ENCODE data around the gene PQBP1.
"Not testable (repeated sequence)": the region's sequence is repeated elsewhere in the genome, so short reads cannot be mapped to it uniquely, and the experiment has no call there.

The PQBP1 gene

GRCh38 chrX:48872017-48872416, 25.7 kb upstream of the PQBP1 start:
- H3K4me3 ChIP-seq (ENCODE audit: control insufficient read depth in 1 of 7, extremely low read depth in 1 of 7, insufficient read depth in 4 of 7, low read depth in 2 of 7, low read length in 6 of 7); CTCF ChIA-PET; POLR2A ChIA-PET: not testable (repeated sequence)

GRCh38 chrX:48876944-48877343, 20.8 kb upstream of the PQBP1 start:
- CTCF ChIA-PET = interaction anchor here (1.1 kb wide), 1 partner anchor 10 kb away, joined by 4 read pairs; no protein-coding TSS in a partner anchor
- H3K4me3 ChIP-seq (ENCODE audit: control insufficient read depth in 1 of 7, extremely low read depth in 1 of 7, insufficient read depth in 4 of 7, low read depth in 2 of 7, low read length in 6 of 7); POLR2A ChIA-PET; DNase-seq; H3K4me1 ChIP-seq (ENCODE audit: control extremely low read depth in 1 of 4, control insufficient read depth in 4 of 4, insufficient read depth in 4 of 4, low read length in 3 of 4); H3K36me3 ChIP-seq (ENCODE audit: control insufficient read depth in 4 of 4, insufficient read depth in 4 of 4, low read length in 3 of 4); H3K27ac ChIP-seq (ENCODE audit: insufficient read depth in 1 of 2, low read depth in 1 of 2, low read length in 2 of 2, poor library complexity in 1 of 2, severe bottlenecking in 2 of 2); H3K27me3 ChIP-seq (replicated peaks in 2 of 5; ENCODE audit: control insufficient read depth in 4 of 5, insufficient read depth in 5 of 5, low read length in 4 of 5); H3K9me3 ChIP-seq (ENCODE audit: control extremely low read depth in 1 of 5, control insufficient read depth in 4 of 5, insufficient read depth in 2 of 5, low read depth in 1 of 5, low read length in 4 of 5): not testable (repeated sequence)
- WGBS (ENCODE audit: insufficient coverage) = no CpG with 5 or more reads among the region's 4 CpGs

More at GRCh38 chrX:48872017-48872416, 25.7 kb upstream of the PQBP1 start:
- H3K27ac ChIP-seq (ENCODE audit: insufficient read depth in 1 of 2, low read depth in 1 of 2, low read length in 2 of 2, poor library complexity in 1 of 2, severe bottlenecking in 2 of 2); H3K4me1 ChIP-seq (ENCODE audit: control extremely low read depth in 1 of 4, control insufficient read depth in 4 of 4, insufficient read depth in 4 of 4, low read length in 3 of 4); DNase-seq; H3K27me3 ChIP-seq (replicated peaks in 2 of 5; ENCODE audit: control insufficient read depth in 4 of 5, insufficient read depth in 5 of 5, low read length in 4 of 5); H3K9me3 ChIP-seq (ENCODE audit: control extremely low read depth in 1 of 5, control insufficient read depth in 4 of 5, insufficient read depth in 2 of 5, low read depth in 1 of 5, low read length in 4 of 5); H3K36me3 ChIP-seq (ENCODE audit: control insufficient read depth in 4 of 4, insufficient read depth in 4 of 4, low read length in 3 of 4): not testable (repeated sequence)
- WGBS (ENCODE audit: insufficient coverage) = no CpG with 5 or more reads among the region's 2 CpGs

GRCh38 chrX:48883729-48884128, 14.0 kb upstream of the PQBP1 start:
- H3K9me3 ChIP-seq (ENCODE audit: control extremely low read depth in 1 of 5, control insufficient read depth in 4 of 5, insufficient read depth in 2 of 5, low read depth in 1 of 5, low read length in 4 of 5) = no peaks in the 10 kb centered on the region
- no peaks in the 10 kb centered on the region for H3K4me1 ChIP-seq (ENCODE audit: control extremely low read depth in 1 of 4, control insufficient read depth in 4 of 4, insufficient read depth in 4 of 4, low read length in 3 of 4)
- no peak for DNase-seq
- POLR2A ChIA-PET = no interaction called here
- H3K27ac ChIP-seq (ENCODE audit: insufficient read depth in 1 of 2, low read depth in 1 of 2, low read length in 2 of 2, poor library complexity in 1 of 2, severe bottlenecking in 2 of 2) = no peak overlapping the region
- CTCF ChIA-PET = no interaction called here
- WGBS (ENCODE audit: insufficient coverage) = 81% methylated on average over 10 of the region's 10 CpGs
- H3K27me3 ChIP-seq (replicated peaks in 2 of 5; ENCODE audit: control insufficient read depth in 4 of 5, insufficient read depth in 5 of 5, low read length in 4 of 5) = no peaks in the 10 kb centered on the region
- no peaks in the 10 kb centered on the region for H3K36me3 ChIP-seq (ENCODE audit: control insufficient read depth in 4 of 4, insufficient read depth in 4 of 4, low read length in 3 of 4)
- H3K4me3 ChIP-seq (ENCODE audit: control insufficient read depth in 1 of 7, extremely low read depth in 1 of 7, insufficient read depth in 4 of 7, low read depth in 2 of 7, low read length in 6 of 7) = no peak overlapping the region

- DNase-seq; H3K36me3 ChIP-seq (ENCODE audit: control insufficient read depth in 4 of 4, insufficient read depth in 4 of 4, low read length in 3 of 4); H3K27ac ChIP-seq (ENCODE audit: insufficient read depth in 1 of 2, low read depth in 1 of 2, low read length in 2 of 2, poor library complexity in 1 of 2, severe bottlenecking in 2 of 2); H3K4me1 ChIP-seq (ENCODE audit: control extremely low read depth in 1 of 4, control insufficient read depth in 4 of 4, insufficient read depth in 4 of 4, low read length in 3 of 4); H3K27me3 ChIP-seq (replicated peaks in 2 of 5; ENCODE audit: control insufficient read depth in 4 of 5, insufficient read depth in 5 of 5, low read length in 4 of 5); H3K9me3 ChIP-seq (ENCODE audit: control extremely low read depth in 1 of 5, control insufficient read depth in 4 of 5, insufficient read depth in 2 of 5, low read depth in 1 of 5, low read length in 4 of 5); H3K4me3 ChIP-seq (ENCODE audit: control insufficient read depth in 1 of 7, extremely low read depth in 1 of 7, insufficient read depth in 4 of 7, low read depth in 2 of 7, low read length in 6 of 7): not testable (repeated sequence)
- 90% methylated on average over 4 of the region's 5 CpGs for WGBS (ENCODE audit: insufficient coverage)
- CTCF ChIA-PET = interaction anchor here (1.0 kb wide), 1 partner anchor 10 kb away, joined by 3 read pairs; no protein-coding TSS in a partner anchor
- POLR2A ChIA-PET = interaction anchor here (0.6 kb wide), 1 partner anchor 52 kb away, joined by 3 read pairs; no protein-coding TSS in a partner anchor
Observed at GRCh38 chrX:48886586-48886985, 11.1 kb upstream of the PQBP1 start.

- ChIA-PET CTCF (interaction anchor here (0.6 to 1.3 kb wide), 3 partner anchors 13 to 61 kb away, joined by 3 read pairs; no protein-coding TSS in a partner anchor), POLR2A (interaction anchor here (0.8 kb wide), 1 partner anchor 21 kb away, joined by 3 read pairs; the partner anchor contains the start of gene SLC35A2)
- Histone ChIP-seq H3K27me3 (replicated peaks in 2 of 5; ENCODE audit: control insufficient read depth in 4 of 5, insufficient read depth in 5 of 5, low read length in 4 of 5) (no peaks in the 10 kb centered on the region), H3K4me1 (ENCODE audit: control extremely low read depth in 1 of 4, control insufficient read depth in 4 of 4, insufficient read depth in 4 of 4, low read length in 3 of 4) (peaks cover 0 to 9% (median 4%) of the 10 kb centered on the region in 4 experiments), H3K9me3 (ENCODE audit: control extremely low read depth in 1 of 5, control insufficient read depth in 4 of 5, insufficient read depth in 2 of 5, low read depth in 1 of 5, low read length in 4 of 5) (no peaks in the 10 kb centered on the region), H3K4me3 (ENCODE audit: control insufficient read depth in 1 of 7, extremely low read depth in 1 of 7, insufficient read depth in 4 of 7, low read depth in 2 of 7, low read length in 6 of 7) (peak overlapping the region in 6 of 7 experiments; percentile 8 to 70 (median 54)), H3K36me3 (ENCODE audit: control insufficient read depth in 4 of 4, insufficient read depth in 4 of 4, low read length in 3 of 4) (peaks cover 0 to 21% (median 12%) of the 10 kb centered on the region in 4 experiments), H3K27ac (ENCODE audit: insufficient read depth in 1 of 2, low read depth in 1 of 2, low read length in 2 of 2, poor library complexity in 1 of 2, severe bottlenecking in 2 of 2) (no peak overlapping the region)
- DNase-seq = no peak
- 40% methylated on average over 15 of the region's 15 CpGs for WGBS (ENCODE audit: insufficient coverage)
Observed at GRCh38 chrX:48890296-48890925, 7.3 kb upstream of the PQBP1 start.

- peak overlapping the region; percentile 20 to 70 (median 54) for H3K4me3 ChIP-seq (ENCODE audit: control insufficient read depth in 1 of 7, extremely low read depth in 1 of 7, insufficient read depth in 4 of 7, low read depth in 2 of 7, low read length in 6 of 7)
- CTCF ChIA-PET = interaction anchor here (0.7 to 2.3 kb wide), 8 partner anchors 13 to 62 kb away, joined by 3 to 8 read pairs (median 4); partner anchors contain the start of gene SLC35A2
- H3K36me3 ChIP-seq (ENCODE audit: control insufficient read depth in 4 of 4, insufficient read depth in 4 of 4, low read length in 3 of 4) = peaks cover 0 to 21% (median 12%) of the 10 kb centered on the region in 4 experiments
- WGBS (ENCODE audit: insufficient coverage) = 41% methylated on average over 32 of the region's 35 CpGs
- POLR2A ChIA-PET = interaction anchor here (0.8 to 1.4 kb wide), 2 partner anchors 20 to 46 kb away, joined by 3 read pairs; partner anchors contain the start of gene SLC35A2
- H3K4me1 ChIP-seq (ENCODE audit: control extremely low read depth in 1 of 4, control insufficient read depth in 4 of 4, insufficient read depth in 4 of 4, low read length in 3 of 4) = peaks cover 0 to 9% (median 4%) of the 10 kb centered on the region in 4 experiments
- H3K27me3 ChIP-seq (replicated peaks in 2 of 5; ENCODE audit: control insufficient read depth in 4 of 5, insufficient read depth in 5 of 5, low read length in 4 of 5) = no peaks in the 10 kb centered on the region
- H3K27ac ChIP-seq (ENCODE audit: insufficient read depth in 1 of 2, low read depth in 1 of 2, low read length in 2 of 2, poor library complexity in 1 of 2, severe bottlenecking in 2 of 2) = no peak overlapping the region
- peak in 2 of 3 donors; percentile 21 to 29 for DNase-seq
- H3K9me3 ChIP-seq (ENCODE audit: control extremely low read depth in 1 of 5, control insufficient read depth in 4 of 5, insufficient read depth in 2 of 5, low read depth in 1 of 5, low read length in 4 of 5) = no peaks in the 10 kb centered on the region
Observed at GRCh38 chrX:48890934-48891401, 6.8 kb upstream of the PQBP1 start.
